D341Med (cell line): ENCODE measurements around the gene URB1.
"Not testable (repeated sequence)": the region's sequence is repeated elsewhere in the genome, so short reads cannot be mapped to it uniquely, and the experiment has no call there.

Experiments
- DNase-seq: peaks from one replicate; pipeline ENCODE4 v3.0.0; 2012; ENCODE audit warnings: low spot score

The URB1 gene

GRCh38 chr21:32319012-32319411 is 73.8 kb downstream of the URB1 start:
- DNase-seq, result no peak

GRCh38 chr21:32317726-32318125 is 75.1 kb downstream of the URB1 start:
- no peak for DNase-seq

- no peak for DNase-seq
Measured at GRCh38 chr21:32316361-32317215, 76.2 kb downstream of the URB1 start.

GRCh38 chr21:32315511-32316281 is 77.1 kb downstream of the URB1 start:
- no peak for DNase-seq

GRCh38 chr21:32314806-32315205 is 78.0 kb downstream of the URB1 start:
- no peak for DNase-seq

- no peak for DNase-seq
Measured at GRCh38 chr21:32312976-32313375, 79.8 kb downstream of the URB1 start.

- DNase-seq, result no peak
Measured at GRCh38 chr21:32312326-32312725, 80.5 kb downstream of the URB1 start.

- no peak for DNase-seq
Measured at GRCh38 chr21:32311621-32312020, 81.2 kb downstream of the URB1 start.

GRCh38 chr21:32310976-32311375 is 81.8 kb downstream of the URB1 start:
- DNase-seq, result not testable (repeated sequence)

- no peak for DNase-seq
Measured at GRCh38 chr21:32309906-32310460, 82.8 kb downstream of the URB1 start.

- DNase-seq, result no peak
Measured at GRCh38 chr21:32308696-32309095, 84.1 kb downstream of the URB1 start.

- no peak for DNase-seq
Measured at GRCh38 chr21:32307706-32308105, 85.1 kb downstream of the URB1 start.

GRCh38 chr21:32306021-32306780 is 86.6 kb downstream of the URB1 start:
- no peak for DNase-seq

- DNase-seq, result no peak
Measured at GRCh38 chr21:32304998-32305397, 87.8 kb downstream of the URB1 start.

- DNase-seq, result no peak
Measured at GRCh38 chr21:32303385-32303784, 89.4 kb downstream of the URB1 start.

- DNase-seq, result no peak
Measured at GRCh38 chr21:32302560-32302959, 90.3 kb downstream of the URB1 start.

- no peak for DNase-seq
Measured at GRCh38 chr21:32301596-32301995, 91.2 kb downstream of the URB1 start.

GRCh38 chr21:32300117-32300681 is 92.6 kb downstream of the URB1 start:
- no peak for DNase-seq

- no peak for DNase-seq
Measured at GRCh38 chr21:32299695-32300094, 93.1 kb downstream of the URB1 start.

GRCh38 chr21:32298658-32299081 is 94.1 kb downstream of the URB1 start, which contains the start of gene MRAP:
TSS of gene MRAP (plus strand) at chr21:32298855. CDS start at chr21:32298972, 117 bp downstream.
- no peak for DNase-seq

GRCh38 chr21:32298148-32298559 is 94.7 kb downstream of the URB1 start:
- DNase-seq, result no peak

- no peak for DNase-seq
Measured at GRCh38 chr21:32297449-32297848, 95.4 kb downstream of the URB1 start.
